ENCODE data around the gene CELF5. TPM values are rescaled to one million over a fixed set of nuclear protein-coding genes. Genes with fewer than 3 reads are reported as not detected.
"Not testable (repeated sequence)": the region's sequence is repeated elsewhere in the genome, so short reads cannot be mapped to it uniquely, and the experiment has no call there.

Gene CELF5
- total RNA-seq, 1 donor from 2014 or later, result 2.3 TPM

GRCh38 chr19:3336680-3337523 lies 112.4 kb downstream of the CELF5 start:
- Mint-ChIP-seq H3K9me3 (no peaks in the 10 kb centered on the region), H3K27ac (ENCODE audit: unreplicated experiment) (no peak overlapping the region), H3K27me3 (ENCODE audit: low read depth) (peaks cover 57% of the 10 kb centered on the region), H3K36me3 (ENCODE audit: low read depth) (no peaks in the 10 kb centered on the region), H3K4me1 (no peaks in the 10 kb centered on the region), H3K4me3 (no peak overlapping the region)
- TF ChIP-seq, protein P1, sequence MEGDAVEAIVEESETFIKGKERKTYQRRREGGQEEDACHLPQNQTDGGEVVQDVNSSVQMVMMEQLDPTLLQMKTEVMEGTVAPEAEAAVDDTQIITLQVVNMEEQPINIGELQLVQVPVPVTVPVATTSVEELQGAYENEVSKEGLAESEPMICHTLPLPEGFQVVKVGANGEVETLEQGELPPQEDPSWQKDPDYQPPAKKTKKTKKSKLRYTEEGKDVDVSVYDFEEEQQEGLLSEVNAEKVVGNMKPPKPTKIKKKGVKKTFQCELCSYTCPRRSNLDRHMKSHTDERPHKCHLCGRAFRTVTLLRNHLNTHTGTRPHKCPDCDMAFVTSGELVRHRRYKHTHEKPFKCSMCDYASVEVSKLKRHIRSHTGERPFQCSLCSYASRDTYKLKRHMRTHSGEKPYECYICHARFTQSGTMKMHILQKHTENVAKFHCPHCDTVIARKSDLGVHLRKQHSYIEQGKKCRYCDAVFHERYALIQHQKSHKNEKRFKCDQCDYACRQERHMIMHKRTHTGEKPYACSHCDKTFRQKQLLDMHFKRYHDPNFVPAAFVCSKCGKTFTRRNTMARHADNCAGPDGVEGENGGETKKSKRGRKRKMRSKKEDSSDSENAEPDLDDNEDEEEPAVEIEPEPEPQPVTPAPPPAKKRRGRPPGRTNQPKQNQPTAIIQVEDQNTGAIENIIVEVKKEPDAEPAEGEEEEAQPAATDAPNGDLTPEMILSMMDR (conservative IDR thresholded peaks at IDR 0.05), result no peak
- DNase-seq (ENCODE audit: low read depth, low spot score), result no peak

DNA sequence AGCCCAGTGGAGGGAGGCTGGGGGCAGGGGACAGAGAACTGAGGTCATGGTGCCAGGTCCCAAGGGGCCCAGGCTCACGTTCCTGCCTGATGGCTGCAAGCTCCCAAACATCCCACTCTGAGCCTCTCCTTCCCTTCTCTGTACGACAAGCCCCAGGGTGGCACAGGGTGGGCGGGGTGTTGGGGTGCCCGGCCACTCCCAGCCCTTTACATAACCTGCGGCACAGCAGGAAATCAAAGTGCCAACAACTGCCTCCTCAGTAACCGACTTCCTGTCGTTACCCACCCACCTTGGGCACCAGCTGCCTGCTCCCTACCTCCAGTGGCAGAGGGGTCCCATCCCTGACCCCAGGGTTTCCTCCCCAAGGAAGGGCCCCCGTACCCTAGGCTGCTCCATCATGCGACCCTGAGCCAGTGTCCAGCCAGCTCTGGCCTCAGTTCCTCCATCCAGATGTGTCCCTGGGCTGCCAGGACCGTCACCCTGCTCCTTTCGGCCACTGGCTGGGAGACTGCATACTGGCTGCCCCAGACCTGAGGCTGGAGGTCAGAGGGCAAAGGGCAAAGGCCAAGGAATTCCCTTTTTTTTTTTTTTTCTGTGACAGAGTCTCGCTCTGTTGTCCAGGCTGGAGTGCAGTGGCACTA lies 114.2 kb downstream of the CELF5 start:
- no peak overlapping the region for H3K27ac Mint-ChIP-seq (ENCODE audit: unreplicated experiment)
- H3K9me3 Mint-ChIP-seq, result no peaks in the 10 kb centered on the region
- H3K27me3 Mint-ChIP-seq (ENCODE audit: low read depth), result peaks cover 43% of the 10 kb centered on the region
- no peak for DNase-seq (ENCODE audit: low read depth, low spot score)
- H3K36me3 Mint-ChIP-seq (ENCODE audit: low read depth), result no peaks in the 10 kb centered on the region
- H3K4me3 Mint-ChIP-seq, result no peak overlapping the region
- no peaks in the 10 kb centered on the region for H3K4me1 Mint-ChIP-seq
- TF ChIP-seq, protein P1 (conservative IDR thresholded peaks at IDR 0.05), result no peak

- Mint-ChIP-seq H3K36me3 (ENCODE audit: low read depth) (no peaks in the 10 kb centered on the region), H3K27ac (ENCODE audit: unreplicated experiment) (no peak overlapping the region), H3K4me3 (no peak overlapping the region), H3K27me3 (ENCODE audit: low read depth) (peaks cover 36% of the 10 kb centered on the region), H3K4me1 (no peaks in the 10 kb centered on the region), H3K9me3 (no peaks in the 10 kb centered on the region)
- TF ChIP-seq, protein P1 (conservative IDR thresholded peaks at IDR 0.05), result no peak
- no peak for DNase-seq (ENCODE audit: low read depth, low spot score)
Measured at GRCh38 chr19:3340340-3340739, 115.9 kb downstream of the CELF5 start.

DNA sequence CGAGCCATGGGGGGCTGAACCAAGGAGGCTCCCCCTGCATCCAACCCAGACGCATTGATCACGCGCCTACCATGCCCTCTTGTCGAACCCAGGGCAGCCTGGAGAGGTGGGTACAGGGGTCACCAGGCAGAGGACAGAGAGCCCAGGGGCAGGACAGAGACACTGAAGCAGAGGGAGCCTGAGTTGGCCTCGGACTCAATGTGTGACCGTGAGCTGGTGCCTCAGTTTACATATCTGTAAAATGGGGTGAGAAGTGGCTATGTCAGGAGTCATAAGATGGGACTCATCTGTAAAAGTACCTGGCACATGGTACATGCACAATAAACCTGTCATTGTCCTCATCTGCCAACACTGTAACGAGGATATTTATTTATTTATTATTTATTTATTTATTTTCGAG lies 117.8 kb downstream of the CELF5 start:
- H3K36me3 Mint-ChIP-seq (ENCODE audit: low read depth), result no peaks in the 10 kb centered on the region
- peaks cover 37% of the 10 kb centered on the region for H3K27me3 Mint-ChIP-seq (ENCODE audit: low read depth)
- no peak overlapping the region for H3K4me3 Mint-ChIP-seq
- no peak for DNase-seq (ENCODE audit: low read depth, low spot score)
- TF ChIP-seq, protein P1 (conservative IDR thresholded peaks at IDR 0.05), result no peak
- no peaks in the 10 kb centered on the region for H3K4me1 Mint-ChIP-seq
- H3K9me3 Mint-ChIP-seq, result no peaks in the 10 kb centered on the region
- H3K27ac Mint-ChIP-seq (ENCODE audit: unreplicated experiment), result no peak overlapping the region

DNA sequence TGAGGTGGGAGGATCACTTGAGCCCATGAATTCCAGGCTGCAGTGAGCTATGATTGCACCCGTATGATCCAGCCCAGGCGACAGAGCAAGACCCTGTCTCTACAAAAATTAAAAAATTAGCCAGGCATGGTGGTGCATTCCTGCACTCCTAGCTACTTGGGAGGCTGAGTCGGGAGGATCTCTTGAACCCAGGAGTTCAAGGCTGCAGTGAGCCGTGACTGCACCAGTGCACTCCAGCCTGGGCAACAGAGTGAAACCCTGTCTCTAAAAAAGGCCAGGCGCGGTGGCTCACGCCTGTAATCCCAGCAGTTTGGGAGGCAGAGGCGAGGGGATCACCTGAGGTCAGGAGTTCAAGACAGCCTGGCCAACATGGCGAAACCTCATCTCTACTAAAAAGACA lies 118.5 kb downstream of the CELF5 start:
- H3K4me1 Mint-ChIP-seq; H3K4me3 Mint-ChIP-seq; H3K36me3 Mint-ChIP-seq (ENCODE audit: low read depth); H3K9me3 Mint-ChIP-seq; H3K27ac Mint-ChIP-seq (ENCODE audit: unreplicated experiment); DNase-seq (ENCODE audit: low read depth, low spot score): not testable (repeated sequence)
- H3K27me3 Mint-ChIP-seq (ENCODE audit: low read depth), result peaks cover 38% of the 10 kb centered on the region
